Forelimb muscle (tissue), 1 donor: ENCODE data around the gene RGMB. TPM values are rescaled to one million over a fixed set of nuclear protein-coding genes. Genes with fewer than 3 reads are reported as not detected.

Experiments used
- DNase-seq: peaks from one replicate; pipeline ENCODE4 v3.0.0-alpha.2; 2013; ENCODE audit warnings: low read depth
- polyA plus RNA-seq: library from polyadenylated mRNA; unstranded; fragments of 120-200 nt; gene quantifications from one replicate; pipeline ENCODE4 v1.2.1, GENCODE V29; 2013; ENCODE audit not compliant: insufficient read length

Gene RGMB
- polyA plus RNA-seq, 1 donor, result 46.0 TPM

DNA sequence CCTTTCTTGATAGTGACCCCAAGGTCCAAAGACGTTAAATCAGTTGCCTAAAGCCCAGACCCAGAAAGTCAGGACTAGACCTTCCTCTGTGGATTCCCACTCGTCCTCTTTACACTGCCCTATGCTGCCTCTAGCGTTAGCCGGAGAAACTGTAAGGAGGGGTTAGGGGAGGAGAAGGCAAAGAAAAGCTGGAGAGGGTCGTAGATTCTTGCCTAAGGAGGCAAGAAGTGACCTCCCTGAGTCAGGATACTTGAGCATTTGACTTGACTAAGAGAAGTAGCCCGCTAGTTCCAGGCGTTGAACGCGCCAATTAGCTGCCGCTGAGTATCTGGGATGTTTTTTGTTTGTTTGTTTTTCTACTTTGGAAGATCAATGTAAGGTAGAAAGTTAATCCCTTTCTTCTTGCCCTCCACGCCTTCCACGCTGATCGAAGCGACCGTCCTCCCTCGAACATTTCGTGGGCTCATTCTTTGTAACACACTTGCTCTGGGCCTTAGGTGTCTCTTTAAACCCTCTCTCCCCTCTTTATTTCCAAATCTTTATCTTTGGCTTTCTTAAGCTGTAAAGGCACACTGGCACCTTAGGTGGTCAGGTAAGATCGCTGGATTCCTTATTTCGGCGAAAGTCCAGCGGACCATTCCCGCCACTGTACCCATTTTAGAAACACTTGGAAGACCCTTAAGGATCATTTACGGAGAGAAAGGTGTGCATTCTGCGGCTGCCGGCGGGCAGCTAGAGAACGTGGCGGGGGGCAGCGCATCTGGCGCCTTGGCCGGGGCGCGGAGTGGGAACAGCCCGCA, 5.1 kb upstream of the RGMB start:
- DNase-seq, result no peak

DNA sequence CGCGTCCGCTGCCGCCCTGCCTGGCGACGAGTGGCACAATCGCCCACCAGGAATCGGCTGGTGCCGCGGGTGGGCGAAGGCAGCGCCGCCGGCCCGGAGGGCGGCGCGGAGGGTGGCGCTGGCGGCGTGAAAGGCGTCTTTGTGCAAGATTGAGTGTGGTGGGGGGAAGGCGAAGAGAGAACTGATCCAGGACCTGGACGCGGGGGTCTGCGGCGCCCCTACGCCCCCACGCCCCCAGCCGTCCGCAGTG, 4.6 kb upstream of the RGMB start:
- no peak for DNase-seq

DNA sequence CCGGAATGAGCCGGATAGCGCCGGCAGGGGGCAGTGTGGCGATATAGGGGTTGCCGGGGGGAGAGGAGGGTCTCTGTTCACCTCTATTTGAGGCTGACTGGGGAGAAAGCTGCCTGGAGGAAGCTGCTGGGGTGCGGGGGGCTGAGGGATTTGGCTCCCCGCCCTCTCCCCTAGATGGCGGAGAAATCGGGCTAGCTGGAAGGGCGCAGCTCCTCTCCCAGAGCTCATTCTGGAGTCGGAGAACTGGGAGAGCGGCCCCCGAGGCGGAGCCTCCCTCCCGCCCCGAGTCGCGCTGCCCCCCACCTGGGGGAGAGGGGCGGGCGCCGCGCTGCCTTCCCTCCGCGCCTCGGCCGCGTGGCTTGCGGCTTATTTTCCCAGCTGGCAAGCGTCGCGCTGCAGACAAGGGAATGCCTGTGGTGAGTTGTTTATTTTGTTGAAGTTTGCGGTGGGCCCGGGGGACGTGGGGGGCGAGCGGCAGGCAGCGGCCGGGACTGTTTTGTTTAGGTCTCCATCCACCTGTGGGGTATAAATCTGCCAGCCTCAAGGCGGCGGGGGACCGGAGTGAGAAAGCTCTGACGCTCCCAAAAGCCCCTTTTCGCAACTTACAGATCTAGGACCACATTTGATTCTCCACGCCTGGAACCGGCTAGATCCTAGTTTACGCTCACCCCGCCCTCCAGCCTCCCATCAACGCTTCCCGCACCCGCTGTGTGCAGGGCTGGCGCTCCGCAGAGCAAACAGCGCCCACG, 4.1 kb upstream of the RGMB start:
- no peak for DNase-seq

DNA sequence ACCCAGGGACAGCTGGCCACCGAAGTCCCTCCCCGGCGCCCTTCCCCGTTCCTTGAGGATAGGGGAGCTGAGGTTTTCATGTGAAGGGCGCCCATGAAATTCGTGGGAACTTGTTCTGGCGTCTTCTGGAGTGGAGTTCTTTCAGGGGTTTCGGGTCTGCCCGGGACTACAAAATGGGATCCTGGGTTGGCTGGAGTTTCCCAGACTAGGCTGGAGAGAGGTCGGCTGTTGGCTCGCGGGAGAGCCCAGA, 3.6 kb upstream of the RGMB start:
- no peak for DNase-seq

DNA sequence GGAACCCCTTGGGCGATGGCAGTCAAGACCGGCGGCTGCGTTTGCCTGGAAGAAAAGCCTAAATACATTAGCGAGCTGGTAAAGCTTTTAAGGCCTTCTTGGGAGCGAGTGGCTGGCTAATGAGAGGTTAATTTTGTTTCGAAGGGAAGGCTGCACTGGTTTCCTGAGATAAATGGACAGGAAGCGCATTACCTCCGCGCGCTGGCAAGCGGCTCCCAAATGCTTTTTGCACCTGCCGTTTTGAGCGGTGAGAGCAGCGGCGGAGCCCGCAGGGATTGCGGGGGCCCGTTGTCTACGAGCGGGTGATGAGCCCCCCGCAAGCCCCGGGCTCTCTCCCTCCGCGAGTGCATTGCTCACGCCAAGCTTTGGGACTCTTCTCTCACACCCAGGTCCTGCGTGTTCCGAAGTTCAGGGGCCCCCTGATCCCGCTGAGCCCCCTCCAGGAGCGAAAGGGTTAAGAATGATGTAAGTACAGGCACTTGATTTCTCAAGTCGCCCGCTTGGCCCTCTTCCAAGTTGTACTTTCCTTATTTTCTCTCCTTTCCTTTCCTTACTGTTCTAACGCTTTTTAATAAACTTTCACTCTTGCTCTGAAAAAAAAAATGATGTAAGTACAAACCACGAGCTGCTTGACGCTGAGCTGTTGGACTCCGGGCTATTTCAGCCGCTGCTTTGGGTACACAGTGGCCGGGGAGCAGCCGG, 3.1 kb upstream of the RGMB start:
- DNase-seq, result no peak

DNA sequence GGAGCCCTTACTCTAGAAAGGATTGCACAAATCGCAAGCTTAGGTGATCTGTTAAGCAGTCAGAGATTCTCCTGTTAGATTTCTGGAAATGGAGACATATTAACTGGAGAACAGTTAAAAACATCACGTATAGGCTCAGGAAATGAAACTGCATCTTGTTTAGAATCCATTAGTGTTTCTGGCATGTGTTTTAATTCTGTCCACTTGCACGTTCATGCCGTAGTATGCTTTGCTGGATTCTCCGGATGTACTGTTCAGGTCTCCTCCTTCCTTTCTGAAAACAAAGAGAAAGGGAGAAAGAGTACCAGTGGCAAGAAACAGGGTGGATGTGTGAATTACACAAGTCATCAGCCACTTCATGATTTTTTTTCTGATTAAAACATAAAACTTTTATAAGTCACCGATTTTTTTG, 2.5 kb upstream of the RGMB start:
- no peak for DNase-seq

DNA sequence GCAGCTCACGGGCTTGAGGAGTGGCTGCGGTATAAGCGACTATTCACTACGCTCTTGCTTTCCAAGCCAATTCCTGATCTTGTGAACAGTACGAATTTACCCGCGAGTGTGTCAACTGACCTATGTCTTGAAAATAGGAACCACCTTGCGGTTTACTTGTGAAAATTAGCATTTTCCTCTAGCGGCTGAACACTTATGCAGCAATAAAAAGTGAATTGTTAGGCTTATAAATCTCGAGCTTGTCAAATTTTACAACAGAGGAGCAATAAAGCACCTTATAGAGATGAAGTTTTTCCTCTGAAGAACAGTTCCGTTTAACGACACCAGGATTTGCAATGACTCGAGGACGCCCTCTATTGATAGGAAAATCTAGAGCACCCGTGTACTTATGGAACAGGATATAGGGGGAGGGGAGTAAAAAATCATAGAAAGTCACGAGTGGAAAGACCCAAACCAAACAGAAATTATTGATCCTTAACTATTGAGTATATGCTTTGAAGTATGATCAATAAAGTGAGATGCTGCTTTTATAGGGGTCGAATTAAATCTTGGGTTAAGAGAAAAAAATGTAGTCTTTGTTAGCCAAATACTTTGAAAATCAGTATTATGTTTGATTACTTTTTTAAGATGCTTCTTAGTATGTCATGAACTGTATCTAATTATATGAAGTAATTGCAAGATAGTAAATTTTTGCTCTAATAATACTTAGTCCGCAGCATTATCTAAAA, 1.9 kb upstream of the RGMB start:
- peak; percentile 91 for DNase-seq

DNA sequence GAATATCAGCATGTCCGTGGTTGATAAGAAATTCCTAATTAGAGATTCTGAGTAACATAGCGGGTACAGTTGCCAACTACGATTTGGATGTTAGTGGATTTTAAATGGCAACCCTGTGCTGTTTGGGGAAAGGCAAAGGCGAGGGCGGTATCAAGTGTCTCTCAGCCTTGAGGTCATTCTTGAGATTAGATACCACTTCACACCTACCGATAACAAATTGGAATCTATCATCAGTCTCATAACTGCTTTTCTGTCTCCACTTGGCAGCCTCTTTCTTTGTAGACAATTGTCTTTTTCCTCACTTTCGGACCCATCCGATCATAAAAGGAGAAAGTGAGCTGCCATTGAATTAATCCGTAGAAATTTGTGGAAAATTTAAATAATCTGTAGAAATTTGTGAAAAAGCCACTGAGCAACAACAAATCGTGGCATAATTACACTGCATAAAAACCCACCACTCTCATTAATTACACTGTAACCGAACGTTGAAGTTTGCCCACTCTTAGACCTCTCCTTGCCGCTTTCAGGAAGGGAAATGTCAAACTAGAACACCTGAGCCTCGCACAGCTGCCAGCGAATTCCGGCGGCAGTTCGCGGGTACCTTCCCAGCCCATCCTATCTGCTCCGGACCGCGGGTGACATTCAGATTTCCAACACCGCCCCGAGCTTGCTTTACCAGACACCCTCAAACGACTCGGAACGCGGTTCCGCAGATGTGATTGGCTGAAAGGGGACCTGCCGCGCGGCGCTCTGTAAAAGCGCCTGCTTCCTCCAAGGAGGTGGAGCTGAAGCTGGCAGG, 849 bp upstream of the RGMB start:
- no peak for DNase-seq

DNA sequence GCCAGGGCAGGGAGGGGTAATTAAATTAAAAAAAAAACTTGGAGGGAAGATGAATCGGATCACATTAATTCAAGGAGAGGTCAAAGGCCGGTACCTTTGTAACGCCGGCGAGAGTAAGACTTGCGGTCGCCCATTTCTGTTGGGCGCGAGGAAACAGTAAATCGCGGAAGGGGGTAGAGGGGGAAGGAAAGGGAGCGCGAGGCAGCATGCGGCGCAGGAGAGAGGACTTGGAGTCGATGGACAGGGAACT, 324 bp upstream of the RGMB start:
- DNase-seq, result no peak

DNA sequence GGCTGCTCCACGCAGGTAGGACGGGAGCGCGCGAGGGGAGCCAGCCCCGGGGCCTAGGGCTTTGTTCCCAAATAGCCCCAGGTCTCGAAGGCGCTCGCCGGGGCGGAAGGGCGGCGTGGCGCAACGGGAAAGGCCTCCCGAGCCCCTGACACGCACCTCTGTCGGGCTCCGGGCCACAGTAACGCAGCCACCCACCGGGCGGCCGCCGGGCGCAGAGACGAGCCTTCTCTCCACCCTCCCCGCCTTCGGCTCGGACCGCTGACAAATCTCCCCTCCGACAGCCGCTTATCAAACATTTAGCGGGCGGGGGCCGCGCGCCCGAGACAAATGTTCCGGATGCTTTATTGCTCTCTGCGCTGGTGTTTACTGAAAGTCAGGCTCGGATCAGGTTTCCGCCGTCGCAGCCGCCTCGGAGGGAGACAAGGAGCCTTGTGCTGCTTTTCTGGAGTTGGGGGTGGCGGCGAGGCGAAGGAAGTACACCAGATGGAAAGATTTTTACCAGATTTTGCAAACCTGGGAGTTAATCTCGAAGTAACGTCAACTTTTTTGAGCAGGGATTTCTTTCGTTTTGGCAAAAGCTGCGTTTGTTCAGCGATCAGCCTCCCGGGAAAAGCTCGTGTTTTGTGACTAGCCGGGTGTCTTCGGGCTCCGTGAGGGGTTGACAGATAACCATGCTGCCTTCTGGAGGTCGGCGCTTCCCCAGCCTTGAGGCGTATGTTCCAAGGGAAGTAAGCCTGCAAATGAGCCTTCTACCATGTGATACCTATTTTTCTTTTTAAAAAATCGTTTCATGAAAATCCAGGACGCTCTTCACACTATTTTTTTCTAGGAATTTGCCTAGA, 950 bp downstream of the RGMB start:
- no peak for DNase-seq

DNA sequence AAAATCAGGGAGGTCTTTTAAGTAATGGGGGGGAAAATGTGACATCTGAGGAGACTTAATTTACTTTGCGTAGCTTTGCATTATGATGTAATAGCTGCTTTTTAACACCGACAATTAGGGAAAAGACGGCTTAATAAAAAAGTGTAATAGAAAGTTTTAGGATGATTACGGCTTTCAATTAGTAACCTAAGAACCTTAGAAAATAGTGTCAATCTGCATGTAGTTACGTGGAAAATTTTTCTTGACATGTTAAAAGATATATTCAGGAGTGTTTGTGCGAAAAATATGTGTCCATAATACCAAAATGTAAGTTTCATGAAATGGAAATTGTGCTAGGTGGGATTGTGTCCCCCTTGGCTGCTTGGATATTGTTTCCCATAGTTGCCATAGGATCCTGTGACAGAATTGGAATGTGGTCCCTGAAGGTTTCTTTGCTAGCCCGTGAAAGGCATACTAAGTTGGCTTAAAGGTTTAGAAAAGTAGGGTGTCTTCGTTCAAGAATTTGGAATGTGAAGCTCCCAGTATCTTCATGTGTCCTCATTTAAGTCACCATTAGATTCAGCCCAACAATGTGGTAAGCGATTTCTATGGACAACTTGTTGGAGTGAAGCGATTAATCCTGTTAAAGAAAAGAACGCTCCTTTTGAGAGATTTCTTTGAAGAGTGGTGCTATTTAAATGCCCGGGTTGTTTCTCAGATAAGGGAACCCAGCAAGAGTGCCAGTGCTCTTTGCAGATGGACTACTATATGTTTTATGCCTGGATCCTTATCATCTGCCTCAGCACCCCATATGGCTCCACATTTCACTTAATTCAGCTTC, 2.0 kb downstream of the RGMB start:
- DNase-seq, result no peak

DNA sequence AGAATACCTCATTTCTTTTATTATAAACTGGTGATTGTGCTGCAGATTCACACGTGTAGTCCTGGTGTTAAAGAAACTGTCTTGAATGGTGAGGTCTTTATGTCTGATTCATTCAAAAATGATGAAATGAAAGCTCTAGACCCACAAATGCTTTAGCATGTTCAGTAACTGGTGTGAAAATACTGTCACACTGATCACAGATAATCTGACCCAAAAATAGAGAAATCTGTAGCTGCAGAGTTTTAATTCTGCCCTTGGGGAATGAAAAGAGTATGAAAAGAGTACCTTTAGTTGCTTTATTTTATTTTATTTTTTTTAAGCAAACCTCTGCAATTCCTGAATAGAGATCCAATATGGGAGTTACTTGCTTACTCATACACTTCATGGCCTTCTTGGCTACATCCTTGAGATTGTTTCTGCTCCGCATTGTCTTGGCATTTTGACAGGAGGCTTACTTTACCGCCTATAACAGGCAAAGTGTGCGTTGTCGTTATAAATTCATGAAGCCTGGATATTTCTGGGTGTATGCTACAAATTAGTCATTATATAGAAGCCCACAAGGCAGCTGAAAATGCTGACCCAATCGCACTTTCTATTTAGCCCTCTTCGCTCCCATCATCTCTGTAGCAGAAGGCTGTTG, 2.7 kb downstream of the RGMB start:
- DNase-seq, result no peak

DNA sequence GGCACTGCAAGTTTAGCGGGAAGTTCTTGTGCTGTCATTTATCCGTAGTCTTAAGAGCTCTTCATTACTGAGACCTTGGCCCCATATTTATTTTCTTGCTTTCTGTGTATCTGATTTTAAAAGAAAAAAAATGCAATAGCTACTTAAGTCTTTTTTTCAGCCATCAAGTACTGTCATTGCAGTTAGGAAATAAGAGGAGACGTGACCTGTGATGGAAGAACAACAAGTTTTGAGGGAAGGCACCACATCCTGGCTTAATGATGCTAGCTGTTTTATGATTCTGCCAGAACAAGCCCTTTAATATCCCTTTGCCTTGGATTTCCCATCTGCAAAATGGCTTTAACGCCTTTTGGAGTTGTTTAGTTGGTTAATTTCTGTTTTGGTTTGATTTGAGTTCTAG, 3.8 kb downstream of the RGMB start:
- no peak for DNase-seq

DNA sequence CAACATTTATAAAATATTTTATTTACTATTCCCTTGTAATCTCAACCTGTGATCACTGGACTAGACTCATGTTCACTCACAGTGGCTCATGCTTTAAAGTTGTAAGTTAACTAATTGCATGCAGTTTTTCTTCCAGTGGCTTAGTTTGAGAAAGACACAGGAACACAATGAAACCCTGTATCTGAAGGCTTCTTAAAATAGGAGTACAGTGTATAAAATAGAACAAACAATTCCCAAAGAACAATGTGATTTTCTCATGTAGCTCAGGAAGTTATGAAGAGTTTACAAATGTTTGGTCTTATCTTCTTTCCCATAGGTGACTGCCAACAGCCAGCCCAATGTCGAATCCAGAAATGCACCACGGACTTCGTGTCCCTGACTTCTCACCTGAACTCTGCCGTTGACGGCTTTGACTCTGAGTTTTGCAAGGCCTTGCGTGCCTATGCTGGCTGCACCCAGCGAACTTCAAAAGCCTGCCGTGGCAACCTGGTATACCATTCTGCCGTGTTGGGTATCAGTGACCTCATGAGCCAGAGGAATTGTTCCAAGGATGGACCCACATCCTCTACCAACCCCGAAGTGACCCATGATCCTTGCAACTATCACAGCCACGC, 5.9 kb downstream of the RGMB start:
- no peak for DNase-seq

DNA sequence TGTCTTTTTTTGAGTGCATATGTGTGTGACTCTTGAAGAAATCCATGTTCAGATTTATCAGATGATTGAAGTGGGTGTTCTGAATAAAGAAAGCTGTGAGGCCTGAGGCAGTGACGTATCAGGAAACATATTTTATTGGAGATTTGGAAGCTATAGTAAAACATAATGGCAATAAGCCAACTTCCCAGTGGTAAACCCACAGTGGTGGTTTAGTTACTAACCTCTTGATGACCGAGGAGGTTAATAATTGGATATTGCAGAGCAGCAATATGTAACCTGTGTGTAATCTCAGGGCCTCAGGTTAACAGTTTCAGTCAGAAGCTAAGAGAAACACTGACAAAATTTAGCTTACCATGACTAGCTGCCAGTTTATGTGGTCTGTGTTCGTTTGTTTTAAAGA, 6.9 kb downstream of the RGMB start:
- DNase-seq, result no peak

DNA sequence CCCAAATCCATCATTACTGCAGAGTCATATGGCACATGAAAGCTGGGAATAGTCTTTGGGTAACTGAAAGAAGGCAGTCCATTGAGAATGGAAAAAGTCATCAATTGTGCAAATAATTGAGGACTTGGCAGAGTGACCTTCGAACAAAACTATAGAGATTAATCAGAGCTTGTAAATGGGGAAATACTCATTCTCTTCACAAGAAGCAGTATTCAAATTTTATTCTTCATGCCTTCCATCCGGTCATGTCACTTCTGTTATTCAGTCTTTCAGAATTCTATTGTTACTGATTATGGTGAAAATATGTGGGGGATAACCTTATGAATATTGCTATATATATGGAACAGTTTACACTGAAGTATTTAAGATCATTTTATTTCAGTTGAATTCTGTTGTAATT, 8.1 kb downstream of the RGMB start:
- no peak for DNase-seq

DNA sequence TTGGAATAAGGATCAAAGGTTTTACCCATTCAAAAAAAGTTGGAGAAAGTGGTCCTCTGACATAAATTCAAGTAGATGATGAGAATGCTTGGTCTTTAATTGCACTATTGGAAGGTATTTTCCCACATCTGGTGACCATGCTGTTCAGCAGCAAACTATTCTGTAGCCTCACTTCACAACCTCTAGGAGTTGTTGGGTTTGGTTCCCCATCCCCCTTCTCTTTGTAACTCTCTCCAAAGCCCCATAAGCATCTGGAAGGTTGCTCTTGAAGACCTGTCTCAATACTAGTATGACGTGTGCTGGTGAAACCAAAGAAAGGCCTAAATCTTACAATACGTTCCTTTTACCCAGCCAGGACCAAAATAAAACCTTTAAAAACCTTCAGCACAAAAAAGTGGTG, 8.5 kb downstream of the RGMB start:
- no peak for DNase-seq

DNA sequence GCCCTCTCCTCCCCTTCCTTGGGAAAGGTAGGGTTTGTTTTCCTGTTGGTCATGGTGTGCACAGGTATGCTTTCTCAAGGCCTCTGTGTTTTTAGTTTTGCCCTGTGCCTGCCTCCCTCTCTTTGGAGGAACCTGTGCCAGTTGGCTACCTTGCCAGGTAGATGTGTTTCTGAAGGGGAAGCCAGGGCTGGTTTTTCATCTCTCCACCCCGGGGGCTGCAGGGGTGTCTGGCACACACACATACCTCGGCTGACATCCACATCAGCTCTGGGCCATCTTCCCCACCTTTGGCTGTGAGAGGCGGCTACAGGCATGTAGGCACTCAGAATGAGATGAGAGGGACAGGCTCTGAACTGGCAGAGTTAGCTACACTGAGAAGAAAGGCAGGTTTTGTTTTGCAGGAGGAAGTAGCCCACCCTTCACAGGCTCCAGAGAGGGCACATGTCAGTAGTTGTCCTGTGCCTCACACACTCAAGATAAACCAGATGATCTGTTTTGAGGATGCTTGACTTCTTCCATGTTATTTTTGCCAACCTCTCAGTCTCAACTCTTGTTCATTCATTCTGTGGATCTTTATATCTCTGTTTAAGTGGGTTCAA, 9.7 kb downstream of the RGMB start:
- DNase-seq, result no peak

DNA sequence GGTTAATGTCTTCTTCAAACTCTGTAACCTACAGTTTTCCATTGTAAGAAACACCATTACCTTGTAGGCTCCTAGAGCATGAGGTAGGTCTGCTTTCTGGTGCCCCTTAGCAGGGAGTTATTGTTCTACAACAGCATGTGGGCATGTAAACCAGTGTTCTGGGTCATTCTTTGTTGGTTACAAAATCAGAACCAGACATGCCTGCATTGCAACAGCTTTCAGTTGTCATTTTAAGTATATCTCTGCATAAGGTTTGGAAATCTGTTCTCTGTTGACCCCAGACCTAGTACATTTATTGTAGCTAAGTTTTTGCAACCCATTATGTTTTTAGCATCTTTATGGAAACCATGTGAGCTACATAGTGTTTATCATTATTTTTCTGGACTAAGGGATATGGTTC, 10.9 kb downstream of the RGMB start:
- DNase-seq, result no peak
